ENCODE data around the gene SHANK3.

- TF ChIP-seq POLR2AphosphoS5 (IDR thresholded peaks at IDR 0.05; ENCODE audit: insufficient read depth, low read depth, low read length) (peak; percentile 14), CTCF (IDR thresholded peaks at IDR 0.05; ENCODE audit: extremely low read depth in 1 of 2, insufficient read depth in 1 of 2, low read depth in 1 of 2, low read length in 2 of 2) (no peak), FOS (IDR thresholded peaks at IDR 0.05; ENCODE audit: borderline replicate concordance, insufficient read depth, low read length) (no peak), MYC (IDR thresholded peaks at IDR 0.05; ENCODE audit: low read depth, low read length) (no peak), POLR2A (IDR thresholded peaks at IDR 0.05; ENCODE audit: low read depth, low read length) (no peak), EZH2 (IDR thresholded peaks at IDR 0.05; ENCODE audit: borderline replicate concordance, low read depth, low read length, severe bottlenecking) (no peak)
Observed at GRCh38 chr22:50722048-50722701, 49.6 kb downstream of the SHANK3 start.

Measured in endothelial cell of umbilical vein (primary cell).